GM12878 (cell line): ENCODE results near the gene ADAMTSL3. TPM values are rescaled to one million over a fixed set of nuclear protein-coding genes. Genes with fewer than 3 reads are reported as not detected.

Source experiments
- ATAC-seq: fragments of 200-7000 bp; cut with Tn5 transposase; 3 replicates; pipeline ENCODE4 v1.9.1; 2020; ENCODE audit warnings: mild to moderate bottlenecking, moderate library complexity
- BruUV-seq: library from RNA; stranded (reverse); fragments of 400-500 nt; replicated peaks from 2 replicates; lab custom pipeline; 2021; lab: Mats Ljungman, UMichigan
- CTCF ChIA-PET: fragments of 300-600 bp; sonication (Branson Sonifier 250); formaldehyde crosslinking; extraction: SDS; loops from one replicate; lab custom pipeline; 2021; ENCODE audit warnings: inconsistent platforms; lab: Yijun Ruan, JAX
- POLR2A ChIA-PET: fragments of 350-600 bp; formaldehyde crosslinking; extraction: SDS; loops from one replicate; lab custom pipeline; 2021; ENCODE audit warnings: inconsistent platforms; lab: Charles Lee
- RAD21 ChIA-PET: fragments of 300-600 bp; sonication (Branson Sonifier 250); formaldehyde crosslinking; loops from one replicate; lab custom pipeline; 2023; ENCODE audit warnings: antibody characterized with exemption; ENCODE audit not compliant: unreplicated experiment; lab: Charles Lee
- SMC1A ChIA-PET: fragments of 300-600 bp; sonication (Branson Sonifier 250); formaldehyde crosslinking; loops from one replicate; lab custom pipeline; 2023; ENCODE audit not compliant: unreplicated experiment, uncharacterized antibody; lab: Charles Lee
- DNase-seq: peaks from one replicate; pipeline ENCODE4 v3.0.0-alpha.2; 2011; ENCODE audit warnings: low read depth, low spot score
- FAIRE-seq: peaks from 3 replicates; lab custom pipeline; 2011; peaks lifted over from hg19 to GRCh38; lab: Jason Lieb, UNC
- H2AFZ ChIP-seq: 2 replicates; pipeline ENCODE4 v1.6.0; 2011; ENCODE audit warnings: low read depth, low read length, control low read depth; ENCODE audit not compliant: control insufficient read depth
- H3K27ac ChIP-seq: 2 replicates; pipeline ENCODE4 v1.5.1; 2011; ENCODE audit warnings: control low read depth; ENCODE audit not compliant: control insufficient read depth, insufficient read depth
- H3K27me3 ChIP-seq, 2 experiments: replicated peaks in 1 of 2; 2 replicates each; pipeline versions ENCODE4 v1.6.0 to v1.6.1; 2011; ENCODE audit warnings: low read length in 1 of 2; ENCODE audit not compliant: control insufficient read depth in 2 of 2, insufficient read depth in 2 of 2
- H3K36me3 ChIP-seq, 2 experiments: 2 replicates each; pipeline ENCODE4 v1.5.1; 2011; ENCODE audit warnings: low read length in 1 of 2; ENCODE audit not compliant: control insufficient read depth in 2 of 2, insufficient read depth in 2 of 2
- H3K4me1 ChIP-seq: 2 replicates; pipeline ENCODE4 v1.6.1; 2011; ENCODE audit warnings: mild to moderate bottlenecking, low read length, moderate library complexity, mixed read lengths; ENCODE audit not compliant: control insufficient read depth, insufficient read depth
- H3K4me2 ChIP-seq: 2 replicates; pipeline ENCODE4 v1.6.0; 2011; ENCODE audit warnings: control low read depth; ENCODE audit not compliant: control insufficient read depth, insufficient read depth
- H3K4me3 ChIP-seq: fragments of 200-600 bp; sonication (generic); 2 replicates; pipeline ENCODE4 v1.5.1; 2016
- H3K79me2 ChIP-seq: 2 replicates; pipeline ENCODE4 v1.6.0; 2011; ENCODE audit warnings: low read length; ENCODE audit not compliant: control insufficient read depth, insufficient read depth
- H3K9ac ChIP-seq: 2 replicates; pipeline ENCODE4 v1.8.0; 2011; ENCODE audit warnings: low read length, control low read depth, mixed read lengths; ENCODE audit not compliant: control insufficient read depth, insufficient read depth
- H3K9me3 ChIP-seq: replicated peaks from 3 replicates; pipeline ENCODE4 v1.5.1; 2011; ENCODE audit warnings: mild to moderate bottlenecking, low read length; ENCODE audit not compliant: control insufficient read depth, insufficient read depth
- H4K20me1 ChIP-seq: 2 replicates; pipeline ENCODE4 v1.6.0; 2011; ENCODE audit not compliant: control insufficient read depth, insufficient read depth
- CBX3 ChIP-seq: fragments of 200-600 bp; sonication (generic); IDR thresholded peaks from 2 replicates; pipeline ENCODE4 v1.6.1; 2016; ENCODE audit warnings: low read depth, borderline replicate concordance
- E2F4 ChIP-seq: IDR thresholded peaks from 2 replicates; pipeline ENCODE4 v1.6.1; 2012; ENCODE audit warnings: low read depth, low read length, improper control_type of control experiment
- ESRRA ChIP-seq: IDR thresholded peaks from 2 replicates; pipeline ENCODE4 v1.6.1; 2012; ENCODE audit warnings: mild to moderate bottlenecking, low read length, improper control_type of control experiment
- IRF5 ChIP-seq: fragments of 450-650 bp; IDR thresholded peaks from 2 replicates; pipeline ENCODE4 v1.6.1; 2017; ENCODE audit warnings: borderline replicate concordance
- NFIC ChIP-seq: IDR thresholded peaks from 2 replicates; pipeline ENCODE4 v1.6.1; 2012; ENCODE audit warnings: low read depth, mild to moderate bottlenecking, inconsistent platforms, low read length, moderate library complexity
- POLR2A ChIP-seq: IDR thresholded peaks from 2 replicates; pipeline ENCODE4 v1.6.1; 2011; ENCODE audit warnings: low read depth, mild to moderate bottlenecking, low read length
- ZBTB33 ChIP-seq: fragments of 450-650 bp; IDR thresholded peaks from 2 replicates; pipeline ENCODE4 v1.6.1; 2017; ENCODE audit warnings: mild to moderate bottlenecking
- ZNF24 ChIP-seq: fragments of 450-650 bp; IDR thresholded peaks from 2 replicates; pipeline ENCODE4 v1.6.1; 2017; ENCODE audit warnings: antibody characterized with exemption, mild to moderate bottlenecking
- WGBS: methylation state at CpG from one replicate; pipeline ENCODE4 v1.1.6; 2016; ENCODE audit warnings: low lambda C conversion rate; ENCODE audit not compliant: insufficient replicate concordance, insufficient coverage; ENCODE audit errors: missing lambda C conversion rate; 5-methylcytosine and 5-hydroxymethylcytosine counted together
- in situ Hi-C: fragments of 300-500 bp; cut with MboI; formaldehyde crosslinking; loops from 9 replicates; pipeline ENCODE4 v1.14.3; 2018; ENCODE audit warnings: mixed read lengths
- intact Hi-C: fragments of 100-400 bp; cut with micrococcal nuclease; formaldehyde crosslinking; loops from one replicate; pipeline ENCODE4 v1.14.2; 2022; ENCODE audit not compliant: unreplicated experiment
- polyA plus RNA-seq, 11 experiments: library from polyadenylated mRNA; depleted of rRNA in 4 of 11; unstranded in 6 of 11; stranded (reverse) in 5 of 11; fragments of >200 nt; fragmentation: Nextera tagmentation in 4 of 11; fragmentation: Illumina TruSeq in 1 of 11; extraction: Ambion mirVana in 4 of 11; extraction: Trizol in 1 of 11; gene quantifications; 1 replicate in 1 of 11; 2 replicates in 10 of 11; pipeline versions ENCODE4 v1.2.1 to v1.2.3, GENCODE V29; 2011 to 2016; ENCODE audit warnings: inconsistent platforms in 2 of 11, missing spikeins in 2 of 11, low read depth in 1 of 11
- total RNA-seq, 4 experiments: library from RNA; depleted of rRNA in 3 of 4; stranded (reverse); fragments of >200 nt in 3 of 4; fragmentation: Illumina TruSeq in 1 of 4; extraction: Trizol in 1 of 4; gene quantifications; 2 replicates each; pipeline versions ENCODE4 v1.2.1 to v1.2.3, GENCODE V29; 2013 to 2021

The ADAMTSL3 gene
- total and polyA plus RNA-seq, 10 of the 15 experiments (the other 5 are each of a cell fraction or from before 2014, with no cell fraction given): 0.01 to 0.28 (median 0.13) TPM

- H3K4me1 ChIP-seq: no peaks in the 10 kb centered on the region
- H3K4me2 ChIP-seq: no peak overlapping the region
- H3K9me3 ChIP-seq: no peaks in the 10 kb centered on the region
- H3K79me2 ChIP-seq: no peaks in the 10 kb centered on the region
- WGBS: 37% methylated on average over 5 of the region's 5 CpGs
- no peak overlapping the region for H3K27ac ChIP-seq
- RAD21 ChIA-PET: no interaction called here
- H3K9ac ChIP-seq: no peak overlapping the region
- CTCF ChIA-PET: interaction anchor here (0.6 kb wide), 1 partner anchor 61 kb away, joined by 3 read pairs; no protein-coding TSS in a partner anchor
- no peak for DNase-seq
- no TSS peak for BruUV-seq
- in situ Hi-C loops: no loop called here
- intact Hi-C loops: no loop called here
- no peak for TF ChIP-seq NFIC
- no peak for TF ChIP-seq CBX3
- TF ChIP-seq IRF5: no peak
- TF ChIP-seq ZNF24: no peak
- TF ChIP-seq, all 136 proteins: peak for 0
- SMC1A ChIA-PET: no interaction called here
- no peak overlapping the region for H3K4me3 ChIP-seq
- H3K27me3 ChIP-seq: no peaks in the 10 kb centered on the region
- POLR2A ChIA-PET: no interaction called here
- ATAC-seq: no peak
- FAIRE-seq: no peak
- H4K20me1 ChIP-seq: no peaks in the 10 kb centered on the region
- no peaks in the 10 kb centered on the region for H3K36me3 ChIP-seq
- no peak overlapping the region for H2AFZ ChIP-seq
These were observed 41.7 kb upstream of the ADAMTSL3 start for GRCh38 chr15:83612226-83612625.

GRCh38 chr15:83612898-83613635, 40.9 kb upstream of the ADAMTSL3 start:
- CTCF ChIA-PET: no interaction called here
- WGBS: 87% methylated on average over 2 of the region's 2 CpGs
- Histone ChIP-seq H3K4me3 (no peak overlapping the region), H3K27ac (no peak overlapping the region), H4K20me1 (no peaks in the 10 kb centered on the region)
- TF ChIP-seq POLR2A (no peak), ZBTB33 (no peak), ESRRA (no peak), E2F4 (no peak)
- TF ChIP-seq, all 136 proteins: peak for 0
- Histone ChIP-seq H3K36me3 (no peaks in the 10 kb centered on the region), H3K27me3 (no peaks in the 10 kb centered on the region), H2AFZ (no peak overlapping the region), H3K9ac (no peak overlapping the region), H3K4me1 (no peaks in the 10 kb centered on the region), H3K4me2 (no peak overlapping the region), H3K9me3 (no peaks in the 10 kb centered on the region), H3K79me2 (no peaks in the 10 kb centered on the region)
- in situ Hi-C loops: no loop called here
- RAD21 ChIA-PET: no interaction called here
- intact Hi-C loops: no loop called here
- POLR2A ChIA-PET: no interaction called here
- ATAC-seq (no peak), FAIRE-seq (no peak), DNase-seq (no peak)
- no TSS peak for BruUV-seq
- SMC1A ChIA-PET: no interaction called here
